Right lobe of liver (tissue), 6 donors: ENCODE data around the gene ODC1. TPM values are rescaled to one million over a fixed set of nuclear protein-coding genes. Genes with fewer than 3 reads are reported as not detected.

Experiments used
- ATAC-seq, 4 donors: fragments of 200-7000 bp; cut with Tn5 transposase; one replicate each; pipeline ENCODE4 v1.9.1; 2020; ENCODE audit warnings: mild to moderate bottlenecking in 4 of 4, moderate library complexity in 4 of 4
- DNase-seq, 3 donors: peaks; one replicate each; pipeline ENCODE4 v3.0.0-alpha.2; 2020
- H3K27ac ChIP-seq, 3 donors: fragments of 200-600 bp; one replicate each; pipeline ENCODE4 v1.8.0; 2022
- H3K27me3 ChIP-seq, 2 donors: fragments of 200-600 bp; one replicate each; pipeline ENCODE4 v1.8.0; 2022
- H3K36me3 ChIP-seq, 4 donors: fragments of 200-600 bp; sonication (generic) in 1 of 4; one replicate each; pipeline versions ENCODE4 v1.5.1 to v1.8.0; 2017 to 2022; ENCODE audit warnings: control low read depth in 1 of 4
- H3K4me1 ChIP-seq, 4 donors: fragments of 200-600 bp; sonication (generic) in 1 of 4; one replicate each; pipeline versions ENCODE4 v1.5.1 to v1.8.0; 2017 to 2022; ENCODE audit warnings: control low read depth in 1 of 4
- H3K4me3 ChIP-seq, 3 donors: fragments of 200-600 bp; one replicate each; pipeline ENCODE4 v1.8.0; 2022
- H3K9me3 ChIP-seq, 4 donors: fragments of 200-600 bp; sonication (generic) in 1 of 4; one replicate each; pipeline versions ENCODE4 v1.5.1 to v1.8.0; 2017 to 2022; ENCODE audit warnings: control low read depth in 1 of 4
- POLR2A ChIP-seq: fragments of 450-650 bp; IDR thresholded peaks from one replicate; pipeline ENCODE4 v1.6.1; 2017; ENCODE audit warnings: antibody characterized with exemption, mild to moderate bottlenecking
- WGBS: methylation state at CpG from one replicate; pipeline ENCODE4 v1.1.6; 2018; ENCODE audit warnings: low coverage, low lambda C conversion rate; ENCODE audit not compliant: insufficient coverage; ENCODE audit errors: missing lambda C conversion rate; 5-methylcytosine and 5-hydroxymethylcytosine counted together
- intact Hi-C, 2 donors: fragments of 100-400 bp; cut with DNase I; formaldehyde crosslinking; loops; one replicate each; pipeline versions ENCODE4 v1.11.2 to v1.14.1; 2022
- total RNA-seq, 6 experiments: library from RNA; depleted of rRNA in 2 of 6; stranded (reverse); fragments of >200 nt in 2 of 6; fragmentation: NEBNext Ultra II Directional in 3 of 6; extraction: Animal tissue kit (Norgen Biotek cat#: 25700) in 3 of 6; gene quantifications; one replicate each; pipeline versions ENCODE4 v1.1.0 to v1.2.4, GENCODE V29; 2016 to 2023
- TF ChIP-seq, protein P1 (sequence below), 4 donors: fragments of 200-600 bp in 3 of 4; fragments of 450-650 bp in 1 of 4; IDR thresholded peaks; one replicate each; pipeline versions ENCODE4 v1.5.1 to v1.8.0; 2016 to 2022; ENCODE audit warnings: antibody characterized with exemption in 4 of 4, mild to moderate bottlenecking in 2 of 4
- donor health status: DM: no; HTN: yes; CAD: no.
- donor health status: DM: no; HTN: no; CAD: no.
- donor health status: DM: no; HTN: no; CAD: no.
- donor health status: DM: no; HTN: yes; CAD: no.
- donor health status: DM: no; HTN: yes; CAD: no.

Gene ODC1
- total RNA-seq, 6 experiments from 2014 or later: 14.4 to 197 (median 28.6) TPM

DNA sequence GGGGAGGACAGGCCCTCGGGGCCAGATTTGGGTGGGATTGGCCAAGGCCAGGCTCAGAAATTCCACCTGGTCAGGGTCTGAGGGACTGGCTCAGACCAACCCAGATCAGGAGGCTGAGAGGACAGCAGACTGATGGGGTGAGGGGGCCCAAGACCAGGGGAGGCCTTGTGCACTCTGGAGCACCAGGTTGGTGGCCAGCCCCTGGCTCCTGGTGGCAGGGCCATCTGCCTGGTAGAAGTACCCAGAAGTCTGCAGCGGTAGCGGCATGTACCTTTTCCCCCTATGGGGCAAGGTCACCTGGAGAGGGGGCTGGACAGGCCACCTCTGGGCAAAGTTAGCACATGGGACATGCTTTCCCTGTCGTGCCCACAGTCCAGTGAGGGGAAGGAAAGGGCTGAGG lies 21.2 kb upstream of the ODC1 start:
- Histone ChIP-seq H3K27me3 (no peaks in the 10 kb centered on the region), H3K4me3 (no peak overlapping the region), H3K9me3 (no peaks in the 10 kb centered on the region), H3K4me1 (no peaks in the 10 kb centered on the region), H3K27ac (no peak overlapping the region), H3K36me3 (no peaks in the 10 kb centered on the region)
- ATAC-seq: peak in 1 of 4 donors; percentile 34
- intact Hi-C loops: no loop called here
- TF ChIP-seq, protein P1, sequence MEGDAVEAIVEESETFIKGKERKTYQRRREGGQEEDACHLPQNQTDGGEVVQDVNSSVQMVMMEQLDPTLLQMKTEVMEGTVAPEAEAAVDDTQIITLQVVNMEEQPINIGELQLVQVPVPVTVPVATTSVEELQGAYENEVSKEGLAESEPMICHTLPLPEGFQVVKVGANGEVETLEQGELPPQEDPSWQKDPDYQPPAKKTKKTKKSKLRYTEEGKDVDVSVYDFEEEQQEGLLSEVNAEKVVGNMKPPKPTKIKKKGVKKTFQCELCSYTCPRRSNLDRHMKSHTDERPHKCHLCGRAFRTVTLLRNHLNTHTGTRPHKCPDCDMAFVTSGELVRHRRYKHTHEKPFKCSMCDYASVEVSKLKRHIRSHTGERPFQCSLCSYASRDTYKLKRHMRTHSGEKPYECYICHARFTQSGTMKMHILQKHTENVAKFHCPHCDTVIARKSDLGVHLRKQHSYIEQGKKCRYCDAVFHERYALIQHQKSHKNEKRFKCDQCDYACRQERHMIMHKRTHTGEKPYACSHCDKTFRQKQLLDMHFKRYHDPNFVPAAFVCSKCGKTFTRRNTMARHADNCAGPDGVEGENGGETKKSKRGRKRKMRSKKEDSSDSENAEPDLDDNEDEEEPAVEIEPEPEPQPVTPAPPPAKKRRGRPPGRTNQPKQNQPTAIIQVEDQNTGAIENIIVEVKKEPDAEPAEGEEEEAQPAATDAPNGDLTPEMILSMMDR (IDR thresholded peaks at IDR 0.05): no peak
- no peak for TF ChIP-seq POLR2A
- peak in 1 of 3 donors; percentile 28 for DNase-seq
- 70% methylated on average over 1 of the region's 4 CpGs for WGBS

DNA sequence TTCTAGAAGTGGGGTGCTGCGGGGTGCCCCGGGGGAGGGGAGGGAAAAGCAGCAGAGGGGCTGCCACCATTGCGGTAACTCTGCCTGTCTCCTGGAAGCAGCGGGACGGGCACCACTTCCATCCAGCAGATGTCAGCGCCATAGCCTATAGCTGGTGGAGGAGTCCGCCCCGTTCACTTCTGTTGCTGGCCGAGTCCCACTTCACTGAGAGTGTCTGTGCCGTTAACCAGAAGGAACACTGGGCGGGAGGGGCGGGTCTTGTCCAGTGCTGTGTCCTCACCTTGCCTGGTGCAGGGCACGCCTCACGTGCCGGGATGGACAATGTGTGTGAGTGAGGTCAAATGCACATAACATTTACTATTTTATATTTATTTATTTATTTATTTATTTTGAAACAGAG lies 19.3 kb upstream of the ODC1 start:
- DNase-seq (peak in 1 of 3 donors; percentile 24), ATAC-seq (no peak)
- H3K4me1 ChIP-seq: no peaks in the 10 kb centered on the region
- H3K9me3 ChIP-seq: no peaks in the 10 kb centered on the region
- 71% methylated on average over 6 of the region's 15 CpGs for WGBS
- no peaks in the 10 kb centered on the region for H3K27me3 ChIP-seq
- TF ChIP-seq POLR2A: no peak
- TF ChIP-seq, protein P1 (IDR thresholded peaks at IDR 0.05): no peak
- H3K36me3 ChIP-seq: no peaks in the 10 kb centered on the region
- intact Hi-C loops: no loop called here
- H3K4me3 ChIP-seq: no peak overlapping the region
- no peak overlapping the region for H3K27ac ChIP-seq

DNA sequence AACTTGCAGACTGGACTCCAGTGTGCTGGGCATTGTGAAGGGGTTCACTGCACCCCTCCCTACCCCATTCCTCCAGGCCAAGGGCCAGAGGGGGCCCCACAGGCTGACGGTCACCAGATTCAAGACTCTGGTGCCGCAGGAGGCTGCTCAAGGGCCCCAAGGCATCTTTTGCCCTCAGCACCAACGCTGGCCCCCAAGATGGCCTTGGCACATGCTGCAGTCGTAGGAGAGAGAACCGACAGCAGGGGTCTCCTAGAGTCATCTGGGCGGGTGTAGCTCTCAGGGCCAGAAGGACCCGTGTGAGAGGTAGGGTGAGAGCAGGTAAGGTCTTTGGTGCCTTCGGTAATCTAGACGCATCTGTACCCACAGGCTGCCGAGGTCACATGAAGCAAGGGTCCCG lies 18.7 kb upstream of the ODC1 start:
- peak in 1 of 3 donors; percentile 28 for DNase-seq
- no peak overlapping the region for H3K4me3 ChIP-seq

DNA sequence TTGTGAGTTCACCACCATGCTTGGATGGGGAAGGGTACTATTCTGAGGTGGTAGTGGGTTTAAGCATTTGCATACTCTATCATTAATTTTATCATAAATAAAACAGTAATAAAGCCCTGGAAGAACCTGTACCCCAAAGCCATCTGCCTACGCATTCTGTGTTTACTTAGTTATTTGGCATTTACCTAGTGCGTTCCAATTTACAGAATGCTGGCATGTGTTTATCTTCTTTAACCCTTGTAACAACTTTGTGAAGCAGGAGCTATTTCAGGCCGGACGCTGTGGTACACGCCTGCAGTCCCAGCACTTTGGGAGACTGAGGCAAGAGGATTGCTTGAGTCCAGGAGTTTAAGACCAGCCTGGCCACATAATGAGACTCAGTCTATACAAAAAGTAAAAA lies 17.8 kb upstream of the ODC1 start:
- DNase-seq: no peak
- TF ChIP-seq, protein P1 (IDR thresholded peaks at IDR 0.05): no peak
- no peak for TF ChIP-seq POLR2A
- Histone ChIP-seq H3K27me3 (no peaks in the 10 kb centered on the region), H3K4me3 (no peak overlapping the region), H3K9me3 (no peaks in the 10 kb centered on the region), H3K36me3 (no peaks in the 10 kb centered on the region), H3K27ac (no peak overlapping the region), H3K4me1 (no peaks in the 10 kb centered on the region)
- no peak for ATAC-seq
- intact Hi-C loops: no loop called here
- 90% methylated on average over 5 of the region's 5 CpGs for WGBS

More for the DNA sequence above, 18.7 kb upstream of the ODC1 start:
- Histone ChIP-seq H3K36me3 (no peaks in the 10 kb centered on the region), H3K9me3 (no peaks in the 10 kb centered on the region), H3K27me3 (no peaks in the 10 kb centered on the region), H3K4me1 (no peaks in the 10 kb centered on the region), H3K27ac (no peak overlapping the region)
- no peak for ATAC-seq
- 43% methylated on average over 3 of the region's 11 CpGs for WGBS
- TF ChIP-seq, protein P1 (IDR thresholded peaks at IDR 0.05): no peak
- no peak for TF ChIP-seq POLR2A
- intact Hi-C loops: no loop called here
